Measurements from ENCODE around the gene ERBB4. TPM values are rescaled to one million over a fixed set of nuclear protein-coding genes. Genes with fewer than 3 reads are reported as not detected.

The ERBB4 gene
- total and polyA plus RNA-seq, 7 donors, result 0.07 to 7.5 (median 2.0) TPM

- H3K4me1 ChIP-seq, result no peaks in the 10 kb centered on the region
- H3K27me3 ChIP-seq (ENCODE audit: insufficient read depth in 3 of 3, low read length in 2 of 3), result no peaks in the 10 kb centered on the region
- no peaks in the 10 kb centered on the region for H3K36me3 ChIP-seq (ENCODE audit: insufficient read depth in 1 of 2, low read depth in 1 of 2)
- TF ChIP-seq CTCF (IDR thresholded peaks at IDR 0.05), result no peak
- intact Hi-C loops (cut with DNase I), result no loop called here
- DNase-seq (no peak), ATAC-seq (no peak)
- no peaks in the 10 kb centered on the region for H3K9me3 ChIP-seq
- no peak overlapping the region for H3K4me3 ChIP-seq
- no peak overlapping the region for H3K27ac ChIP-seq
These were observed 178.5 kb downstream of the ERBB4 start for GRCh38 chr2:212360068-212360460.

- TF ChIP-seq CTCF (IDR thresholded peaks at IDR 0.05), result no peak
- DNase-seq, result no peak
- WGBS, 3 donors, result 54 to 70% (median 69%) methylated on average over 3 of the region's 3 CpGs
- no peak overlapping the region for H3K27ac ChIP-seq
- intact Hi-C loops (cut with DNase I), result no loop called here
- no peak overlapping the region for H3K4me3 ChIP-seq
- no peaks in the 10 kb centered on the region for H3K36me3 ChIP-seq (ENCODE audit: insufficient read depth in 1 of 2, low read depth in 1 of 2)
- ATAC-seq, result no peak
- no peaks in the 10 kb centered on the region for H3K4me1 ChIP-seq
- H3K9me3 ChIP-seq, result no peaks in the 10 kb centered on the region
- H3K27me3 ChIP-seq (ENCODE audit: insufficient read depth in 3 of 3, low read length in 2 of 3), result no peaks in the 10 kb centered on the region
These were observed 179.1 kb downstream of the ERBB4 start for GRCh38 chr2:212359425-212360067.

- WGBS, 3 donors, result 76 to 85% (median 82%) methylated on average over 5 of the region's 5 CpGs
- TF ChIP-seq CTCF (IDR thresholded peaks at IDR 0.05), result no peak
- intact Hi-C loops (cut with DNase I), result no loop called here
- Histone ChIP-seq H3K27me3 (ENCODE audit: insufficient read depth in 3 of 3, low read length in 2 of 3) (no peaks in the 10 kb centered on the region), H3K27ac (no peak overlapping the region), H3K36me3 (ENCODE audit: insufficient read depth in 1 of 2, low read depth in 1 of 2) (no peaks in the 10 kb centered on the region), H3K9me3 (no peaks in the 10 kb centered on the region), H3K4me1 (peaks cover 9% of the 10 kb centered on the region), H3K4me3 (no peak overlapping the region)
- ATAC-seq (no peak), DNase-seq (no peak)
These were observed 181.0 kb downstream of the ERBB4 start for GRCh38 chr2:212357606-212358005.

GRCh38 chr2:212354382-212354781, 184.2 kb downstream of the ERBB4 start:
- Histone ChIP-seq H3K4me1 (peaks cover 9% of the 10 kb centered on the region), H3K36me3 (ENCODE audit: insufficient read depth in 1 of 2, low read depth in 1 of 2) (no peaks in the 10 kb centered on the region), H3K9me3 (no peaks in the 10 kb centered on the region), H3K27me3 (ENCODE audit: insufficient read depth in 3 of 3, low read length in 2 of 3) (no peaks in the 10 kb centered on the region), H3K4me3 (no peak overlapping the region), H3K27ac (no peak overlapping the region)
- no peak for TF ChIP-seq CTCF (IDR thresholded peaks at IDR 0.05)
- intact Hi-C loops (cut with DNase I), result no loop called here
- DNase-seq, result no peak
- ATAC-seq, result no peak

- no peak for DNase-seq
- intact Hi-C loops (cut with DNase I), result no loop called here
- 51 to 59% (median 55%) methylated on average over 4 of the region's 4 CpGs for WGBS, 3 donors
- H3K4me1 ChIP-seq, result peaks cover under 1% of the 10 kb centered on the region
- no peaks in the 10 kb centered on the region for H3K27me3 ChIP-seq (ENCODE audit: insufficient read depth in 3 of 3, low read length in 2 of 3)
- H3K4me3 ChIP-seq, result no peak overlapping the region
- H3K9me3 ChIP-seq, result no peaks in the 10 kb centered on the region
- H3K36me3 ChIP-seq (ENCODE audit: insufficient read depth in 1 of 2, low read depth in 1 of 2), result no peaks in the 10 kb centered on the region
- no peak for TF ChIP-seq CTCF (IDR thresholded peaks at IDR 0.05)
- ATAC-seq, result no peak
- H3K27ac ChIP-seq, result no peak overlapping the region
These were observed 190.1 kb downstream of the ERBB4 start for GRCh38 chr2:212348501-212348900.
